ENCODE results near the gene ATPAF1. TPM values are rescaled to one million over a fixed set of nuclear protein-coding genes. Genes with fewer than 3 reads are reported as not detected.

The ATPAF1 gene
- total and polyA plus RNA-seq, 3 donors from 2014 or later = 76.7 to 98.9 (median 85.9) TPM

GRCh38 chr1:46612937-46613660 is 55.1 kb downstream of the ATPAF1 start:
- no peaks in the 10 kb centered on the region for H3K36me3 ChIP-seq (ENCODE audit: low read depth, missing control alignments)
- peak; percentile 56 for DNase-seq
- H3K4me1 ChIP-seq = peaks cover 28% of the 10 kb centered on the region
- TF ChIP-seq POLR2A (IDR thresholded peaks at IDR 0.05) (no peak), CTCF (IDR thresholded peaks at IDR 0.05) (no peak)
- no peaks in the 10 kb centered on the region for H3K9me3 ChIP-seq
- H3K27me3 ChIP-seq = no peaks in the 10 kb centered on the region
- peak overlapping the region; percentile 18 to 20 for H3K4me3 ChIP-seq
- intact Hi-C loops (cut with DNase I; ENCODE audit: low total_unique reads) = no loop called here
- 37 to 42% methylated on average over 18 to 20 of the region's 38 CpGs for WGBS, 2 donors
- H3K27ac ChIP-seq = peak overlapping the region; percentile 46 to 71

GRCh38 chr1:46611691-46612221 is 56.4 kb downstream of the ATPAF1 start:
- no peak for DNase-seq
- intact Hi-C loops (cut with DNase I; ENCODE audit: low total_unique reads) = no loop called here
- no peak overlapping the region for H3K27ac ChIP-seq
- 75 to 100% methylated on average over 1 to 7 of the region's 7 CpGs for WGBS, 2 donors
- no peak overlapping the region for H3K4me3 ChIP-seq
- no peaks in the 10 kb centered on the region for H3K27me3 ChIP-seq
- peaks cover 28% of the 10 kb centered on the region for H3K4me1 ChIP-seq
- no peaks in the 10 kb centered on the region for H3K9me3 ChIP-seq
- TF ChIP-seq CTCF (IDR thresholded peaks at IDR 0.05) (no peak), POLR2A (IDR thresholded peaks at IDR 0.05) (no peak)
- no peaks in the 10 kb centered on the region for H3K36me3 ChIP-seq (ENCODE audit: low read depth, missing control alignments)

GRCh38 chr1:46607345-46608130 is 60.6 kb downstream of the ATPAF1 start:
- WGBS, 2 donors = 65 to 68% methylated on average over 6 to 7 of the region's 7 CpGs
- no peak overlapping the region for H3K4me3 ChIP-seq
- no peaks in the 10 kb centered on the region for H3K36me3 ChIP-seq (ENCODE audit: low read depth, missing control alignments)
- intact Hi-C loops (cut with DNase I; ENCODE audit: low total_unique reads) = no loop called here
- no peaks in the 10 kb centered on the region for H3K27me3 ChIP-seq
- H3K4me1 ChIP-seq = peaks cover 13% of the 10 kb centered on the region
- no peaks in the 10 kb centered on the region for H3K9me3 ChIP-seq
- TF ChIP-seq CTCF (IDR thresholded peaks at IDR 0.05) = no peak
- H3K27ac ChIP-seq = peak overlapping the region in 1 of 2 donors; percentile 28
- no peak for DNase-seq

GRCh38 chr1:46606255-46606965 is 61.8 kb downstream of the ATPAF1 start:
- Histone ChIP-seq H3K36me3 (ENCODE audit: low read depth, missing control alignments) (no peaks in the 10 kb centered on the region), H3K27me3 (no peaks in the 10 kb centered on the region), H3K9me3 (no peaks in the 10 kb centered on the region), H3K4me3 (no peak overlapping the region), H3K4me1 (peaks cover 13% of the 10 kb centered on the region), H3K27ac (no peak overlapping the region)
- TF ChIP-seq CTCF (IDR thresholded peaks at IDR 0.05) (no peak), POLR2A (IDR thresholded peaks at IDR 0.05) (no peak)
- no peak for DNase-seq
- WGBS, 2 donors = 96 to 97% methylated on average over 2 of the region's 2 CpGs
- intact Hi-C loops (cut with DNase I; ENCODE audit: low total_unique reads) = no loop called here

Data from testis (tissue), 3 donors.